ENCODE data around the gene ZNRF3.
A peak's percentile ranks its signal among the peaks of the same experiment; 100 is the strongest.
"Not testable (repeated sequence)": the region's sequence is repeated elsewhere in the genome, so short reads cannot be mapped to it uniquely, and the experiment has no call there.

The ZNRF3 gene

GRCh38 chr22:29082826-29083545, 199.6 kb downstream of the ZNRF3 start:
- no peak for DNase-seq (ENCODE audit: extremely low read depth, low read depth)
- no peak overlapping the region for H3K4me3 ChIP-seq (replicated peaks; ENCODE audit: low read depth, low read length)
- no peak for TF ChIP-seq CTCF (IDR thresholded peaks at IDR 0.05; ENCODE audit: low read depth, low read length, missing control alignments)

GRCh38 chr22:29083576-29083932, 200.2 kb downstream of the ZNRF3 start:
- DNase-seq (ENCODE audit: extremely low read depth, low read depth): not testable (repeated sequence)

DNA sequence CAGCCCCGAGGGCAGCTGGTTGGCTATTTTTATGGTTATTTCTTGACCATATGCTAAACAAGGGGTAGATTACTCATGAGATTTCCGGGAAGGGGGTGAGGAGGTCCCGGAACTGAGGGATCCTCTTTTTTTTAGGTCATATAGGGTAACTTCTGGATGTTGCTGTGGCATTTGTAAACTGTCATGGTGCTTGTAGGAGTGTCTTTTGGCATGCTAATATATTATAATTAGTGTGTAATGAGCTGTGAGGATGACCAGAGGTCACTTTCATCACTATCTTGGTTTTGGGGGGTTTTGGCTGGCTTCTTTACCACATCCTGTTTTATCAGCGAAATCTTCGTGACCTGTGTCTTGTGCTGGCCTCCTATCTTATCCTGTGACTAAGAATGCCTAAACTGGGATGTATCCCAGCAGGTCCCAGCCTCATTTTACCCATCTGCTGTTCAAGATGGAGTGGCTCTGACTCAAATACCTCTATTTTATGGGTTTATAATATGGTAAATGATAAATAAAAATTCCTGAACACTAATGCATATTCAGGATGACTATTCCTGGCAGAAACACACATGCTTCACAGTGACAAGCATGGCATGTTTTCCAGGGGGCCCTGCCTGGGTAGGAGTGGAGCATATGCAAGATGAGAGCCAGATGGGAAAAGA, 200.7 kb downstream of the ZNRF3 start:
- no peak for TF ChIP-seq CTCF (IDR thresholded peaks at IDR 0.05; ENCODE audit: low read depth, low read length, missing control alignments)
- no peak overlapping the region for H3K4me3 ChIP-seq (replicated peaks; ENCODE audit: low read depth, low read length)
- DNase-seq (ENCODE audit: extremely low read depth, low read depth): peak; percentile 73

More at GRCh38 chr22:29083576-29083932, 200.2 kb downstream of the ZNRF3 start:
- H3K4me3 ChIP-seq (replicated peaks; ENCODE audit: low read depth, low read length): not testable (repeated sequence)

GRCh38 chr22:29087012-29087411, 203.6 kb downstream of the ZNRF3 start:
- no peak overlapping the region for H3K4me3 ChIP-seq (replicated peaks; ENCODE audit: low read depth, low read length)
- TF ChIP-seq CTCF (IDR thresholded peaks at IDR 0.05; ENCODE audit: low read depth, low read length, missing control alignments): no peak
- no peak for DNase-seq (ENCODE audit: extremely low read depth, low read depth)

DNA sequence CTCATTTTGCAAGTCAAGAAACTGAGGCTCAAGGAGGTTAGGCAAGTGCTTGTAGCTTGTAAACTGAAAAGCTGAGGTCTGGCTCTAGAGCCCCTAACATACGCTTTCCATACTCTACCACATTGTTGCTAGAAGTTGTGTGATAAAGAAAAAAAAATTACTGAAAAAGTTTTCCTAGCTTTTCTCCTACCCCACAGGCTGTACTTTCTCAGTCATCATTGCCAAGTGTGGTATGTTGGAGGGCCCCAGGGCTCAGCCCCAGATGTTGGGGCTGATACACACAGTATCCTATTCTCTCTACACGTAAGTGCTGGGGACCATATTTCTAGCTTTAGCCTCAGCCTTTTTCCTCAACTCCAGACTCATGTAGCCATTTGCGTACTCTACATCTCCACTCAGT, 205.4 kb downstream of the ZNRF3 start:
- no peak for DNase-seq (ENCODE audit: extremely low read depth, low read depth)
- no peak for TF ChIP-seq CTCF (IDR thresholded peaks at IDR 0.05; ENCODE audit: low read depth, low read length, missing control alignments)
- no peak overlapping the region for H3K4me3 ChIP-seq (replicated peaks; ENCODE audit: low read depth, low read length)

DNA sequence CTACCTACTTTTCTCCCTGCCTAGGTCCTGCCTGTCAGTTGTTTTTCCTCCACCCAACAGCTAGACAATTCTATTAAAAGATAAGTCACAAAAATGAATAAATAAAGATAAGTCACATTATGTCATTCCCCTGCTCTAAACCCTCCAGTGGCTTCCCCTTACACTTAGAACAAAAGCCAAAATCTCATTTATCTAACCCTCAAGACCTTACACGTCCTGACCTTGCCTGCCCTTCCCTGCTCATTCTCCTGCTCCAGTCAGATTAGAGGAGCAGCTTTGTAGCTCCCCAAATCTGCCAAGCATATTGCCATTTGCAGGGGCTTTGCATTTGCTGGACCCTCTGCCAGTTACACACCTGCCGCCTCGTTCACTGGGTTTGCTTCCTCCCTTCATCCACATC, 206.1 kb downstream of the ZNRF3 start:
- no peak overlapping the region for H3K4me3 ChIP-seq (replicated peaks; ENCODE audit: low read depth, low read length)
- no peak for DNase-seq (ENCODE audit: extremely low read depth, low read depth)
- no peak for TF ChIP-seq CTCF (IDR thresholded peaks at IDR 0.05; ENCODE audit: low read depth, low read length, missing control alignments)

DNA sequence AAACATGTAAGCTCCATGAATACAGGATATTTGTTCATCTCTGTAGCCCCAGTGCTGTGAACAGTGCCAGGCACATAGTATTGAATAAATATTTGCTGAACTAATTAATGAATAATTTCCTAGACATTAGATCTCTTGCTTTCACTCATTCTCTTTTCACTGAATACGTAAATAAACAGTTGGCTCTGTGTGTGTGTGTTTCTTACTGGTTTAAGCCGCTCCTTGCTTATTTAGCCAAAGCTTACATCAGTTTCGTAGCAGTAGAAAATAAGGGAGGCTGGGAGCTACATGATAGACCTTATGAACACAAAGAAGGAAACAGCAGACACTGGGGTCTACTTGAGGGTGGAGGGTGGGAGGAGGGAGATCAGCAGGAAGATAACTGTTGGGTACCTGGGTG, 206.7 kb downstream of the ZNRF3 start:
- no peak for DNase-seq (ENCODE audit: extremely low read depth, low read depth)
- TF ChIP-seq CTCF (IDR thresholded peaks at IDR 0.05; ENCODE audit: low read depth, low read length, missing control alignments): no peak
- H3K4me3 ChIP-seq (replicated peaks; ENCODE audit: low read depth, low read length): no peak overlapping the region

Data from HFF-Myc (cell line).